ENCODE data around the gene GPR157.

Gene GPR157

DNA sequence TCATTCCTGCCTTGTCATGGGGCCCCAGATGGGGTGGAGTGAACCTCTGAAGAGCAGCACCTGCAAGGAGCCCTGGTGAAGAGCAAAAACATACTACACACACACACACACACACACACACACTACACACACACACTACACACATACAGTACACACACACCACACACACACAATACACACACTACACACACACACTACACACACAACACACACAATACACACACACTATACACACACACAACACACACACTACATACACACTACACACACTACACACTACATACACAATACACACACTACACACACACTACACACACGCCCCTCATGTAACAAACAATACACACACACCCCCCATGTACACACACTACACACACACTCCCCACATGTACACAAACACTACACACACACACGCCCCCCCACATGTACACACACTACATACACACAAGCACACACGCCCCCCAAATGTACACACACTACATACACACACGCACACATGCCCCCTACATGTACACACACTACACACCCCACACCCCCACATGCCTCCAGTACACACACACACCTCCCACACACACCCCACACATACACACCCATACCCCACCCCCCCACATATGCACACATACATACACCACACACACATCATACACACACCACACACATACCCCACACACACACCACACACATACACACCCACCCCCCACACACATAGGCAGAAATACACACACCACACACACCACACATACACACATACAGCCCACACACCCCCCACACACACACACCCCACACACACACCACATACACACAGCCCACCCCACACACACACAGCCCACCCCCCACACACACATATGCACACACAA is 68.8 kb downstream of the GPR157 start:
- DNase-seq = no peak

DNA sequence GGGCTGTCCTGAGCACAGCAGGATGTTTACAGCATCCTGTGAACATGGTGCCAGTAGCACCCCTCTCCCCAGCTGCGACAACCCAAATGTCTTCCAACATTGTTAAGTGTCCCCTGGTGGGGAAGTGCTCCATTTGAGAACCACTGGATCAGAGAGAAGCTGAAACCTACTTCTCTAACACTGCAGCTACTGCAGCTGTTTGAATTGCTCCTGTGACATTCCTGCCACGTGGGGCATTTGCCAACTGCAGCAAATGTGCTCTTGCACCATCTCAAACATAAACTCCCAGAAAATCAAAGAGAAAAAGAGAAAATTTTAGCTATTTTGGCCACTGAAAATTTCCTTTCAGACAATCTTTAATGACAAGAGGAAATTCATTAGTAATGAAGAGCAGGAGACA is 70.4 kb downstream of the GPR157 start:
- DNase-seq = no peak

DNA sequence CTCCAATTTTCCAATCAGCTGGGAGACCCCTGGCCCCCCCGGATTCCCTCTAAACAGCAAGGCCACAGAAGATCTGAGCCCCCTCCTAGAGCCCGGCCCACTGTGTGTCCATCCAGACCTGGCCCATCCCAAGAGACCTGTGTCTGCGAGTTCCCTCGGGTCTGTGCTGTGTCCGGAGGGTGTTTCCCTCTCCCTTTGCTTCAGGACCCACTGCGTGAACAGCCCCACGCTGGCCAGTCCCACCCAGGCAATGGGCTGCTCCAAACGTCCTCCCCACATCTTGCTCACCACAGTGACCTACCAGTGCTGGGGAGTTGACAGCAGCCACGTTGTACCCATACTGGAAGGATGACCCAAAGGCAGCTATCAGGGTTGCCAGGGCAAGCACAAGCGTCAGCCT is 71.1 kb downstream of the GPR157 start:
- no peak for DNase-seq

DNA sequence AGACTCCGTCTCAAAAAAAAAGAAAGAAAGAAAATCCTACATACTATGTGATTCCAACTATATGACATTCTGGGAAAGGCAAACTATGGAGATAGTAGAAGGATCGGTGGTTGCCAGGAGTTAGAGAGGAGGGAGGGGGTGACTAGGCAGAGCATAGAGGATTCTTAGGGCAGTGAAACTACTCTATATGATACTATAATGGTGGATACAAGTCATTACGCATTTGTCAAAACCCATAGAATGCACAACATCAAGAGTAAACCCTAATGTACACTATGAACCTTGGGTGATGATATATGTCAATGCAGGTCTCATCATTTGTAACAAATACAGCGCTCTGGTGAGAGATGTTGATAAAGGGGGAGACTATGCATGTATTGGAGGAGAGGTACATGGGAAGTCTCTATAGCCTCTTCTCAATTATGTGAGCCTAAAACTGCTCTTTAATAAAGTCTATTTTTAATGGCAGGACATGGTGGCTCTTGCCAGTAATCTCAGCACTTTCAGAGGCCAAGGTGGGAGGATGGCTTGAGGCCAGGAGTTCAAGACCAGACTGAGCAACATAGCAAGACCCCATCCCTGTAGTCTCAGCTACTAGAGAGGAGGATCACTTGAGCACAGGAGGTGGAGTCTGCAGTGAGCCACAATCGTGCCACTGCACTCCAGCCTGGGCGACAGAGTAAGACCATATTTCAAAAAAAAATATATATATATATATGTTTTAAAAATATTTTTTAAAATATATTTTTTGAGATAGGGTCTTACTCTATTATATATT is 76.4 kb downstream of the GPR157 start:
- no peak for DNase-seq

DNA sequence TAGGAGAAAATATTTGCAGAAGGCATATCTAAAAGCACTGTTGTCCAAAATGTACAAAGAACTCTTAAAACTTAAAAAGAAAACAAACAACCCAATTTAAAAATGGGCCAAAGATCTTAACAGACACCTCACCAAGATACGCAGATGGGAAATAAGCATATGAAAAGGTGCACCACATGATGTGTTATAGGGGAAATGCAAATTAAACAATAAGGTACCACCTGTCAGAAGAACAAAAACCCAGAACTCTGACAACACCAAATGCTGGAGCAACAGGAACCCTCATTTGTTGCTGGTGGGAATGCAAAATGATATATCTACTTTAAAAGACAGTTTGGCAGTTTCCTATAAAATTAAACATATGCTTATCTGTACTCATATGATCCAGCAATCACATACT is 77.5 kb downstream of the GPR157 start:
- no peak for DNase-seq

DNA sequence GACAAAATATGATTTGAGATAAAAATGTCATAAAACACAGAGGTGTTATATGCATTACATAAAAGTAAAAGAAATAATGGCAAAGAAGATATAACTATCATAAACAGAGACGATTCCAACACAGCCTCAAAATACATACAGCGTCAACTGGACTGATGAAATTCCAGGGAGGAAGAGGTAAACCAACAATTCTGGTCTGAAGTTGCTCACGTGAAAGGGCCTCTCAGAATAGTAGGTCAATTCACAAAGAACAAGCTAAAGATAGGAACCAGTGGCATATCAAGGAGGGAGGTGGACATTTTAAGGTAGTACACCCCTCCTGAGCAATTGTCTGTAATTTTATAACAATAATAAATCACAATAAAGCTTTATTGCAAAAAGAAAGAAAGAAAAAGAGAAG is 78.1 kb downstream of the GPR157 start:
- DNase-seq = no peak
